Ovary (tissue), 9 donors: ENCODE measurements around the gene GALNT12. TPM values are rescaled to one million over a fixed set of nuclear protein-coding genes. Genes with fewer than 3 reads are reported as not detected.

Source experiments
- DNase-seq, 5 donors: peaks; one replicate each; pipeline ENCODE4 v3.0.0-alpha.2; 2019 to 2020
- H3K27ac ChIP-seq, 2 donors: fragments of 200-600 bp; one replicate each; pipeline versions ENCODE4 v1.5.1 to v1.8.0; 2019 to 2022
- H3K27me3 ChIP-seq: fragments of 200-600 bp; one replicate; pipeline ENCODE4 v1.8.0; 2022
- H3K36me3 ChIP-seq: fragments of 200-600 bp; sonication (generic); one replicate; pipeline ENCODE4 v1.5.1; 2019
- H3K4me1 ChIP-seq: one replicate; pipeline ENCODE4 v1.8.1; 2013; ENCODE audit warnings: mild to moderate bottlenecking, moderate library complexity; ENCODE audit not compliant: insufficient read depth
- H3K4me3 ChIP-seq: fragments of 200-600 bp; sonication (generic); one replicate; pipeline ENCODE4 v1.5.1; 2017
- H3K9me3 ChIP-seq, 2 donors: fragments of 200-600 bp in 1 of 2; sonication (generic) in 1 of 2; one replicate each; pipeline versions ENCODE4 v1.5.1 to v1.8.1; 2013 to 2019; ENCODE audit warnings: mild to moderate bottlenecking in 1 of 2, moderate library complexity in 1 of 2
- CTCF ChIP-seq, 3 donors: fragments of 450-650 bp in 2 of 3; fragments of 200-600 bp in 1 of 3; IDR thresholded peaks; one replicate each; pipeline versions ENCODE4 v1.5.1 to v1.8.0; 2016 to 2022; ENCODE audit warnings: antibody characterized with exemption in 3 of 3, mild to moderate bottlenecking in 1 of 3
- EP300 ChIP-seq: sonication (generic); formaldehyde crosslinking; IDR thresholded peaks from one replicate; pipeline ENCODE4 v1.6.1; 2017; ENCODE audit warnings: antibody characterized with exemption
- POLR2A ChIP-seq: fragments of 450-650 bp; IDR thresholded peaks from one replicate; pipeline ENCODE4 v1.6.1; 2017; ENCODE audit warnings: antibody characterized with exemption, mild to moderate bottlenecking, moderate library complexity
- WGBS, 3 donors: extraction: QIAGEN DNeasy Blood & Tissue Kit in 1 of 3; methylation state at CpG; one replicate each; pipeline versions ENCODE4 v1.1.5 to v1.1.7; 2013 to 2017; 5-methylcytosine and 5-hydroxymethylcytosine counted together
- intact Hi-C, 4 donors: fragments of 100-400 bp; cut with DNase I; formaldehyde crosslinking; loops; one replicate each; pipeline versions ENCODE4 v1.11.0 to v1.15.1; 2022 to 2023
- polyA plus RNA-seq, 2 donors: library from polyadenylated mRNA; stranded (reverse); fragments of 200-250 nt in 1 of 2; fragments of 350-450 nt in 1 of 2; fragmentation: Illumina TruSeq in 1 of 2; extraction: RNeasy Lipid Tissue Mini Kit (QIAGEN cat#74804) in 1 of 2; gene quantifications; one replicate each; pipeline ENCODE4 v1.2.3, GENCODE V29; 2013 to 2014
- total RNA-seq, 7 donors: library from RNA; depleted of rRNA in 2 of 7; stranded (reverse); fragments of >200 nt in 2 of 7; fragmentation: NEBNext Ultra II Directional in 3 of 7; extraction: Animal tissue kit (Norgen Biotek cat#: 25700) in 3 of 7; gene quantifications; one replicate each; pipeline versions ENCODE4 v1.1.0 to v1.2.4, GENCODE V29; 2016 to 2023
- donor health status: DM: no; HTN: no; CAD: no; lungs with moderate emphysema.
- donor health status: DM: no; HTN: no; CAD: no.
- donor health status: Bipolar disorder and iron deficiency.
- donor health status: DM: yes; HTN: yes; CAD: no.
- donor health status: DM: no; HTN: no; CAD: no.
- donor health status: DM: yes; HTN: yes; CAD: no.

Gene GALNT12
- total and polyA plus RNA-seq, 9 donors, result 0.23 to 7.0 (median 1.4) TPM

DNA sequence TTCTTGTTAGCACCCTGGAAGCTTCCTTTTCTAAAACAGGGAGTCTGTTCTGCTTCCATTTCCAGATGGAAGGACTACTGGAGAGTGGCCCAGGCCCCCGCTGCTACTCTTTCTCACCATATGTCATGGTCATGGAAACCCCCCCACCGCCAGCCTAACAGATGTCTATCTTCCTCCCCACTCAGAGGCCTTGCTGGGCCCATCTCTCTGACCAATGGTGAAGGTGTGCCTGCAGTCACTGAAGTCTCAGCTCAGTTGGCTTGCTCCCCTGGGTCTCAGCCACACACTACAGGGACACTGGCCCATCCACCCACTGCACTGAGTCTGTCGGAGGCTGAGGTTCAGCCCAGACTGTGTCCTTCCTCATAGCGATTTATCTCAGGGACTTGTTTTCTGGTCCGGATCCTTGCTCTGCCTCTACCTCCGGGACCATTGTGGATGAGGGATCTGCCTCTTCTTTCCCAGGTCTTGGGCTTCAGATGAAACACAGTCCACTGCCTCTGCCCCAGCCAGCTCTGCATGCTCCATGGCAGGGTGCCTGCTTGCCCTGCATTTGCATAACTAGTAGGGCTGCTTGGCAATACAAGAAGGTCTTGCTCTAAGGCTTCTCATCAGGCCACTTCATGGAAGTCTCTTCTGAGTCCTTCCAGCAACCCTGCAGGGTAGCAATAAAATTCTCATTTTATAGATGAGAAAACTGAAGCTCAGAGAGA is 30.8 kb downstream of the GALNT12 start:
- H3K27ac ChIP-seq, result no peak overlapping the region
- WGBS, 3 donors, result 92 to 96% (median 94%) methylated on average over 6 of the region's 6 CpGs
- no peaks in the 10 kb centered on the region for H3K4me1 ChIP-seq

DNA sequence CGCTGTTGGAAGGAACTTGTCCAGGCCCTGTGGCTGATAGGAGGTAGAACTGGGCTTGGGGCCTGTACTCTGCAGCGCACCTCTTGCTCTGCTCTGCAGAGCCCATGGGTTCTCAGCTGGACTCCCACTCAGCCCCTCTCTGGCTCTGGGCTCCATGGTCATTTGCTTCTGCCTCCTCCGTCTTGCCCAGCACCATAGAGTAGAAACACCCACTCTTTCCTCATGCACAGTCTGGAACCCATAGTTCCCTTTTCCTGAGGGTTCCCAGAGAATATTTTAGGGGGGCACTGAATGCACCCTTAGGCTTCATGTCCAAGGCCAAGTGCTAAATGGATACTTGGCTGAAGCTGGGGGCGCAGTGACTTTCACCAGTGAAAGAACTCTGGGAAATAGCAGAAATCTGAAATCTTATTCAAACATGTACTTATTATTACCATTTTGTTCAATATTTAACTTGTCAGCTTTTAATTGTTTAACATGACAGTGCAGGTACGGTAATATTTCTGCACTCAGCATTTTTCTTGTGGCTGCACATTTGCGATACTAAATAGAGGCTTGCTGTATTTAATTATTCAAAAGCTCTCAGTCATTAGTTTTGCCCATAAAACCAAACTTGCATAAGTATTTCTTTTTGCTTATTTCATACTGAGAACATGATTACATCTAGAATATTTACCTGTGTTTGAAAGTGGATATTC is 31.5 kb downstream of the GALNT12 start:
- DNase-seq, result no peak
- 93 to 97% (median 94%) methylated on average over 6 of the region's 6 CpGs for WGBS, 3 donors
- Histone ChIP-seq H3K27ac (no peak overlapping the region), H3K27me3 (no peaks in the 10 kb centered on the region), H3K4me1 (no peaks in the 10 kb centered on the region), H3K36me3 (no peaks in the 10 kb centered on the region), H3K9me3 (no peaks in the 10 kb centered on the region), H3K4me3 (no peak overlapping the region)
- TF ChIP-seq CTCF (IDR thresholded peaks at IDR 0.05), result no peak
- TF ChIP-seq EP300, result no peak
- TF ChIP-seq POLR2A, result no peak
- intact Hi-C loops, result no loop called here

More for the DNA sequence above, 30.8 kb downstream of the GALNT12 start:
- TF ChIP-seq POLR2A (no peak), EP300 (no peak), CTCF (IDR thresholded peaks at IDR 0.05) (no peak)
- no peaks in the 10 kb centered on the region for H3K36me3 ChIP-seq
- no peaks in the 10 kb centered on the region for H3K27me3 ChIP-seq
- intact Hi-C loops, result no loop called here
- H3K4me3 ChIP-seq, result no peak overlapping the region
- no peak for DNase-seq
- H3K9me3 ChIP-seq, result no peaks in the 10 kb centered on the region

DNA sequence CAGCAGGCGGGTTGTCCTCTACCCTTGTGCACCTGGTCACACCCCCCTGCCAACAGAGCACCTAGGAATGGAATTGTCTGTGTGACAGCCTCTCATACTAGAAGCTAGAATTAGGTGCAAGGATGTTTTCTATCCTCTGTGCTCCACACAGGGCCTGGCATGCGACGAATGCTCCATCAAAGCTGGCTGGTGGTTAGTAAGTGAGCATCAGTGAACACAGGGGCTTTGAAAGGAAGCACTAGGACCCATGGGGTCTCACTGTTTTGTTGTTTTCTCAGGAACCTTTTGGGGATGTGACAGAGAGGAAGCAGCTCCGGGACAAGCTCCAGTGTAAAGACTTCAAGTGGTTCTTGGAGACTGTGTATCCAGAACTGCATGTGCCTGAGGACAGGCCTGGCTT is 32.3 kb downstream of the GALNT12 start:
- no peaks in the 10 kb centered on the region for H3K36me3 ChIP-seq
- no peaks in the 10 kb centered on the region for H3K27me3 ChIP-seq
- TF ChIP-seq EP300 (no peak), POLR2A (no peak), CTCF (IDR thresholded peaks at IDR 0.05) (no peak)

GRCh38 chr9:98842510-98842909 is 35.0 kb downstream of the GALNT12 start:
- no peaks in the 10 kb centered on the region for H3K27me3 ChIP-seq
- DNase-seq, result no peak
- H3K36me3 ChIP-seq, result no peaks in the 10 kb centered on the region
- WGBS, 3 donors, result 78 to 80% (median 80%) methylated on average over 7 of the region's 7 CpGs
- H3K4me3 ChIP-seq, result no peak overlapping the region
- no peak overlapping the region for H3K27ac ChIP-seq
- TF ChIP-seq POLR2A (no peak), CTCF (IDR thresholded peaks at IDR 0.05) (no peak), EP300 (no peak)
- no peaks in the 10 kb centered on the region for H3K4me1 ChIP-seq
- intact Hi-C loops, result loop anchor here in 1 of 4 donors (10.0 kb wide), 1 partner anchor 302 kb away; no protein-coding TSS in a partner anchor
- no peaks in the 10 kb centered on the region for H3K9me3 ChIP-seq

More for the DNA sequence above, 32.3 kb downstream of the GALNT12 start:
- intact Hi-C loops, result loop anchor here in 1 of 4 donors (10.0 kb wide), 1 partner anchor 305 kb away; no protein-coding TSS in a partner anchor
- no peak overlapping the region for H3K4me3 ChIP-seq
- no peak overlapping the region for H3K27ac ChIP-seq
- DNase-seq, result no peak
- H3K4me1 ChIP-seq, result no peaks in the 10 kb centered on the region
- H3K9me3 ChIP-seq, result no peaks in the 10 kb centered on the region
- 81 to 91% (median 84%) methylated on average over 4 of the region's 4 CpGs for WGBS, 3 donors
